SU-DHL-6 (cell line): Measurements from ENCODE around the gene ZWILCH.
"Not testable (repeated sequence)": the region's sequence is repeated elsewhere in the genome, so short reads cannot be mapped to it uniquely, and the experiment has no call there.

Experiments
- CTCF ChIP-seq: fragments of 200-600 bp; sonication (generic); IDR thresholded peaks from one replicate; pipeline ENCODE4 v1.5.1; 2017; ENCODE audit warnings: antibody characterized with exemption, mild to moderate bottlenecking, low read length, moderate library complexity; ENCODE audit not compliant: insufficient read depth, poor library complexity, severe bottlenecking
- EZH2phosphoT487 ChIP-seq: fragments of 200-600 bp; sonication (generic), shearing (Covaris generic); conservative IDR thresholded peaks from 2 replicates; pipeline ENCODE4 v1.6.1; 2018; ENCODE audit warnings: mild to moderate bottlenecking, antibody characterized with exemption, low read length, moderate library complexity, mixed read lengths

GRCh38 chr15:66467162-66468040 lies 37.7 kb upstream of the ZWILCH start:
- TF ChIP-seq CTCF, EZH2phosphoT487: not testable (repeated sequence)
